Neural crest cell (in vitro differentiated cells): ENCODE measurements around the gene B3GALT6. TPM values are rescaled to one million over a fixed set of nuclear protein-coding genes. Genes with fewer than 3 reads are reported as not detected.

ENCODE experiments used
- DNase-seq: peaks from one replicate; pipeline ENCODE4 v3.0.0; 2021; ENCODE audit warnings: low read depth, mixed read lengths, low spot score
- H3K27ac Mint-ChIP-seq: one replicate; pipeline ENCODE4 v1.8.0; 2021; ENCODE audit warnings: mild to moderate bottlenecking, mixed read lengths; ENCODE audit not compliant: unreplicated experiment
- H3K27me3 Mint-ChIP-seq: 2 replicates; pipeline ENCODE4 v1.8.0; 2021; ENCODE audit warnings: low read depth, mild to moderate bottlenecking, mixed read lengths
- H3K36me3 Mint-ChIP-seq: 2 replicates; pipeline ENCODE4 v1.8.0; 2021; ENCODE audit warnings: low read depth, mild to moderate bottlenecking, mixed read lengths
- H3K4me1 Mint-ChIP-seq: 2 replicates; pipeline ENCODE4 v1.8.0; 2021; ENCODE audit warnings: mixed read lengths
- H3K4me3 Mint-ChIP-seq: one replicate; pipeline ENCODE4 v1.8.0; 2021; ENCODE audit warnings: mild to moderate bottlenecking, mixed read lengths
- H3K9me3 Mint-ChIP-seq: 2 replicates; pipeline ENCODE4 v1.8.0; 2021; ENCODE audit warnings: mixed read lengths
- total RNA-seq: library from RNA; stranded (reverse); gene quantifications from 2 replicates; pipeline ENCODE4 v1.2.1, GENCODE V29; 2021
- TF ChIP-seq, protein P1 (sequence below): fragments of 200-600 bp; sonication (generic); conservative IDR thresholded peaks from 2 replicates; pipeline ENCODE4 v1.5.0; 2021; ENCODE audit warnings: antibody characterized with exemption, mild to moderate bottlenecking

The B3GALT6 gene
- total RNA-seq, 1 donor from 2014 or later, result 41.1 TPM

DNA sequence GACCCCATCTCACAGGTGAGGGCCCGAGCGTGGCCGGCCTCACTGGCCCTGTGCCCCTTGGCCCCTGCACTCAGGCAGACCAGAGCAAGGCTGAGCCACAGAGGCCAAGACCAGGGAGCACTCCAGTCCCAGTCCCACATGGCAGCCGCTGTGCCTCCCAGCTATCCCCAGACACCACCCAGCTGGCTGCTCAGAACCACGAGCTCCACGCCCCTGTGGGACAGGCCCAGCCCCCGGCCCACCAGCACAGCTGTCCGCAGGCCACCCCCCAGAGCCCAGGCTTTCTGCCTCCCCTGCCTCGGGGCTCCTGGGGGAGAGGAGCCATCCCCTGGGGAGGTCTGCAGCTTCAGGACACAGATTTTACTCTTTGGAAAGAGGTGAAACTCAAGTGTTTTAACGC lies 23.6 kb downstream of the B3GALT6 start:
- Mint-ChIP-seq H3K27ac (no peak overlapping the region), H3K36me3 (peaks cover 8% of the 10 kb centered on the region), H3K27me3 (no peaks in the 10 kb centered on the region), H3K9me3 (no peaks in the 10 kb centered on the region), H3K4me3 (no peak overlapping the region), H3K4me1 (no peaks in the 10 kb centered on the region)
- DNase-seq, result no peak
- TF ChIP-seq, protein P1, sequence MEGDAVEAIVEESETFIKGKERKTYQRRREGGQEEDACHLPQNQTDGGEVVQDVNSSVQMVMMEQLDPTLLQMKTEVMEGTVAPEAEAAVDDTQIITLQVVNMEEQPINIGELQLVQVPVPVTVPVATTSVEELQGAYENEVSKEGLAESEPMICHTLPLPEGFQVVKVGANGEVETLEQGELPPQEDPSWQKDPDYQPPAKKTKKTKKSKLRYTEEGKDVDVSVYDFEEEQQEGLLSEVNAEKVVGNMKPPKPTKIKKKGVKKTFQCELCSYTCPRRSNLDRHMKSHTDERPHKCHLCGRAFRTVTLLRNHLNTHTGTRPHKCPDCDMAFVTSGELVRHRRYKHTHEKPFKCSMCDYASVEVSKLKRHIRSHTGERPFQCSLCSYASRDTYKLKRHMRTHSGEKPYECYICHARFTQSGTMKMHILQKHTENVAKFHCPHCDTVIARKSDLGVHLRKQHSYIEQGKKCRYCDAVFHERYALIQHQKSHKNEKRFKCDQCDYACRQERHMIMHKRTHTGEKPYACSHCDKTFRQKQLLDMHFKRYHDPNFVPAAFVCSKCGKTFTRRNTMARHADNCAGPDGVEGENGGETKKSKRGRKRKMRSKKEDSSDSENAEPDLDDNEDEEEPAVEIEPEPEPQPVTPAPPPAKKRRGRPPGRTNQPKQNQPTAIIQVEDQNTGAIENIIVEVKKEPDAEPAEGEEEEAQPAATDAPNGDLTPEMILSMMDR, result no peak

DNA sequence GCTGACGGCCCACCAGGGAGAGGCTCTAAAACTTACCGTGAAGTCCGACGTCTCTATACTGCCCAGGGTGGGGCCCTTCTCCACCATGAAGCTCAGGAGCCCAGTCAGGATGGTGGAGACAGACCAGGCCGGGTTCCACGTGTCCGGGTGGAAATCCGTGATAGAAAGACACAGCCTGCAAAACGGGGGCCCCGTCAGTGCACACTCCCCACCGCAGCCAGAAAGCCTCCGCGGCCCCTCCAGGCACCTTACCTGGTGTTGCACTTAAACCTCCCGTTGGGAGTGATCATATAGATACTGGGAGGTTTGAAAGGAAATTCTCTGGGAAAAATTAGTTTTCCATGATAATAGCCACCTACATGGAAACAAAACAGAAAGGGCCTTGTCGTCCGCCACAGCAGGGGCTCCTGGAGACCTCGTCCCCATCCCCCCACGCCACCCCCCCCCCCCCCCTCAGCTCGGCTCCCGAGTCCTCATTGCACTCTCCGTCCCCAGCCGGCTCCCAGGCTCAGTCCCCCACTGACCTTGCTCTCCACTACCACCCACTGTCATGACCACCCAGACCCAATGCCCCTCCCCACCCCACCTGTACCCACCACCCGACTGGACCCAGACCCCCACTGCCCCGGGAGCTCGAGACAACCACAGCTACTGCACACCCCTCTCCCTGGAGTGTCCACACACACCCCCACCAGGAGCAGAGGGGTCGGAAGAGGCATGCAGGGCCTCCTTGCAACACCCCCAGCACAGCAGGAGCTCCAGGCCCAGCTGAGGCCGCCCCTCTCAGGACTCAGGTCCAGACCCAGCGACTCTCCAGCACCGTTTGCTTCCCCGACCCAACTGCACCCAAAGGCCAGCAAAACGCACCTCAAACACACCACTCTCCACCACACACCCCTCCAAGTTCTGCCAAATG lies 25.2 kb downstream of the B3GALT6 start:
- no peaks in the 10 kb centered on the region for H3K27me3 Mint-ChIP-seq
- H3K27ac Mint-ChIP-seq, result no peak overlapping the region
- H3K9me3 Mint-ChIP-seq, result no peaks in the 10 kb centered on the region
- H3K4me1 Mint-ChIP-seq, result no peaks in the 10 kb centered on the region
- H3K4me3 Mint-ChIP-seq, result no peak overlapping the region
- H3K36me3 Mint-ChIP-seq, result peaks cover 12% of the 10 kb centered on the region
- TF ChIP-seq, protein P1, result no peak
- DNase-seq, result no peak

DNA sequence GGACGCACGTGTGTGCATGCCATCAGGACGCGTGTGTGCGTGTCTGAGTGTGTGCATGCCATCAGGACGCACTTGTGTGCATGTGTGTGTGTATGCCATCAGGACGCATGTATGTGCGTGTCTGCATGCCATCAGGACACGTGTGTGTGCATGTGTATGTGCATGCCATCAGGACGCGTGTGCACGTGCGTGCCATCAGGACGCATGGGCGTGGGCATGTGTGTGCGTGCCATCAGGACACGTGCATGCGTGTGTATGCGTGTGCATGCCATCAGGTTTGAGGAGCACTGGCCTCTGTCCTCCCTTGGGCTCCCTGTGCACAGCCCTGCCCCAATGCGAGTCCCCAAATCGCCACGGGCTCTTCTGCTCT lies 27.1 kb downstream of the B3GALT6 start:
- Mint-ChIP-seq H3K27ac (no peak overlapping the region), H3K36me3 (peaks cover 12% of the 10 kb centered on the region), H3K4me1 (no peaks in the 10 kb centered on the region)

DNA sequence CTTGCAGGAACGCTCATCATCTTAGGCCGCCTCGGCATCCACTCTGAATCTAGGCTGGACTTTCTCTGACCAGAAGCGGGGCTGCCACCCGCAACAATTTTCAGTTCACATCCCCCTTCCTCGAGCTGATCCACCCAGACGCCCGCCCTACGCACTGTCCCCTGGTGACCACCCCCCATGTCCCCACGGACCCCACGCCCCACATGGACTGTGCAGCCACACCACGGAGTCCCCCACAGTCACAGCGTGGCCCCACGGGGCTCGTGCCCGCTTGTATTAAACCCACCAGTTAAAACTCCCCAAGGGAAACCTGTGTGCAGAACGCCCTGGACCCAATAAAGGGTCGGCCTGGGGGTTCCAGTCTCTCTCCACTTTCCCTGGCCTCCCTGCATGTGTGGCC lies 27.5 kb downstream of the B3GALT6 start:
- Mint-ChIP-seq H3K27ac (no peak overlapping the region), H3K9me3 (no peaks in the 10 kb centered on the region), H3K27me3 (no peaks in the 10 kb centered on the region), H3K4me1 (no peaks in the 10 kb centered on the region), H3K36me3 (peaks cover 12% of the 10 kb centered on the region), H3K4me3 (peak overlapping the region; percentile 16)
- TF ChIP-seq, protein P1, result no peak
- DNase-seq, result no peak

More for the DNA sequence above, 27.1 kb downstream of the B3GALT6 start:
- no peak for DNase-seq
- H3K27me3 Mint-ChIP-seq, result no peaks in the 10 kb centered on the region
- H3K9me3 Mint-ChIP-seq, result no peaks in the 10 kb centered on the region
- H3K4me3 Mint-ChIP-seq, result no peak overlapping the region
- TF ChIP-seq, protein P1, result no peak

DNA sequence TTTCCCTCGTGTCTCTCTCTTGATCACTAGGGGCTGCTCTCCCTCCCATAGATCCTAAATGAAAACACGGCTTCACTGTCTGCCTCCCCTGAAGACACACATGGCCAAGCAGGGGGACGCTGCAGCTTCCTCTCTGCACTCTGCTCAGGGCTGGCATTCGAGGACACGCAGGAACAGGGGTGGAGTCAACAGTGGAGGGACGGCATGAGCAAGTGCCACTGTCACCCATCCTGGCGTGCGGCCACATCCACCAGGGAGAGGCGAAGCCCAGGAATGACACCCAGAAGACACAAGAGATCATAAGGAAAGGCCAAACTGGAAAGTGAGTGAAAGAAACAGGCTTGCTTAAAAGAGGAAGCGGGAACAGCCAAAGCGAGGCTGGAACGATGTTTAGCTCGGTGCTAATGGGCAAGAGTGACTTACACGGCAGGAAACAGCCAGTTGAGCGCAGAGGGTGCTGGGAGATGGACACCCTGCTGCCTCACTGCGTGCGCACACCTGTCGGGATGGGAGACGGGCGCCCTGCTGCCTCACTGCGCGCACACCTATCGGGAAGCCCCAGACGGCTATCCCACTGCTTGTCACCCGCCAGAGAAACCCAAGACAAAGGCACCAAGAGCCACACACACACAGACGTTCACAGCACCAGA lies 28.0 kb downstream of the B3GALT6 start:
- no peaks in the 10 kb centered on the region for H3K4me1 Mint-ChIP-seq
- H3K27me3 Mint-ChIP-seq, result no peaks in the 10 kb centered on the region
- peak overlapping the region; percentile 16 for H3K4me3 Mint-ChIP-seq
- TF ChIP-seq, protein P1, result no peak
- H3K27ac Mint-ChIP-seq, result no peak overlapping the region
- no peaks in the 10 kb centered on the region for H3K9me3 Mint-ChIP-seq
- no peak for DNase-seq
- peaks cover 12% of the 10 kb centered on the region for H3K36me3 Mint-ChIP-seq
